CD14-positive monocyte (primary cell): Measurements from ENCODE around the gene PLCD3. TPM values are rescaled to one million over a fixed set of nuclear protein-coding genes. Genes with fewer than 3 reads are reported as not detected.
A peak's percentile ranks its signal among the peaks of the same experiment; 100 is the strongest.
"Not testable (repeated sequence)": the region's sequence is repeated elsewhere in the genome, so short reads cannot be mapped to it uniquely, and the experiment has no call there.

Source experiments
- DNase-seq, 3 donors: peaks; one replicate each; pipeline ENCODE4 v3.0.0-alpha.2; 2011 to 2022
- H2AFZ ChIP-seq: 2 replicates; pipeline ENCODE4 v1.6.0; 2012; ENCODE audit warnings: mild to moderate bottlenecking, low read depth, low read length, inconsistent platforms; ENCODE audit not compliant: insufficient read depth, poor library complexity, severe bottlenecking
- H3K27ac ChIP-seq, 2 donors: 1 replicate in 1 of 2; 2 replicates in 1 of 2; pipeline ENCODE4 v1.5.1; 2012 to 2013; ENCODE audit warnings: low read length in 2 of 2, control low read depth in 1 of 2, inconsistent platforms in 1 of 2, low read depth in 1 of 2, mild to moderate bottlenecking in 1 of 2
- H3K27me3 ChIP-seq, 2 donors: one replicate each; pipeline versions ENCODE4 v1.6.0 to v1.6.1; 2011 to 2013; ENCODE audit warnings: low read length in 2 of 2; ENCODE audit not compliant: control insufficient read depth in 2 of 2, insufficient read depth in 2 of 2
- H3K36me3 ChIP-seq, 2 donors: replicated peaks in 1 of 2; 1 replicate in 1 of 2; 2 replicates in 1 of 2; pipeline versions ENCODE4 v1.5.1 to v1.6.1; 2012 to 2013; ENCODE audit warnings: low read length in 2 of 2, control low read depth in 1 of 2, inconsistent platforms in 1 of 2, mild to moderate bottlenecking in 1 of 2; ENCODE audit not compliant: insufficient read depth in 2 of 2, control insufficient read depth in 1 of 2
- H3K4me1 ChIP-seq, 2 donors: 1 replicate in 1 of 2; 2 replicates in 1 of 2; pipeline versions ENCODE4 v1.5.1 to v1.6.1; 2012 to 2013; ENCODE audit warnings: low read length in 2 of 2, control low read depth in 1 of 2, inconsistent platforms in 1 of 2, mild to moderate bottlenecking in 1 of 2, moderate library complexity in 1 of 2; ENCODE audit not compliant: insufficient read depth in 2 of 2, control insufficient read depth in 1 of 2
- H3K4me2 ChIP-seq: replicated peaks from 2 replicates; pipeline ENCODE3; 2012; ENCODE audit warnings: low read length, moderate library complexity, mild to moderate bottlenecking; ENCODE audit not compliant: poor library complexity, severe bottlenecking; ENCODE audit errors: extremely low read depth
- H3K4me3 ChIP-seq, 3 experiments: fragments of 200-600 bp in 1 of 3; sonication (generic) in 1 of 3; replicated peaks in 1 of 3; 1 replicate in 2 of 3; 2 replicates in 1 of 3; pipeline ENCODE4 v1.5.1; 2011 to 2013; ENCODE audit warnings: low read length in 3 of 3, mild to moderate bottlenecking in 3 of 3, control low read depth in 2 of 3, low read depth in 2 of 3, inconsistent platforms in 1 of 3, moderate library complexity in 1 of 3
- H3K79me2 ChIP-seq: 2 replicates; pipeline ENCODE4 v1.6.0; 2012; ENCODE audit warnings: mild to moderate bottlenecking, control low read depth, inconsistent platforms, low read length, moderate library complexity; ENCODE audit not compliant: insufficient read depth
- H3K9ac ChIP-seq: 2 replicates; pipeline ENCODE4 v1.6.0; 2017; ENCODE audit warnings: low read length, mild to moderate bottlenecking; ENCODE audit not compliant: insufficient read depth, poor library complexity, severe bottlenecking
- H3K9me3 ChIP-seq, 2 donors: replicated peaks in 1 of 2; 1 replicate in 1 of 2; 2 replicates in 1 of 2; pipeline versions ENCODE4 v1.5.1 to v1.6.1; 2012 to 2013; ENCODE audit warnings: low read length in 2 of 2, control low read depth in 1 of 2; ENCODE audit not compliant: control insufficient read depth in 1 of 2, insufficient read depth in 1 of 2
- H4K20me1 ChIP-seq: 2 replicates; pipeline ENCODE4 v1.6.0; 2012; ENCODE audit warnings: mild to moderate bottlenecking, low read length, control low read depth, moderate library complexity; ENCODE audit not compliant: insufficient read depth
- H3K27ac Mint-ChIP-seq, 7 donors: one replicate each; pipeline ENCODE4 v1.8.0; 2020; ENCODE audit warnings: mild to moderate bottlenecking in 7 of 7, mixed read lengths in 7 of 7, moderate library complexity in 6 of 7, inconsistent platforms in 2 of 7
- H3K27me3 Mint-ChIP-seq, 3 donors: one replicate each; pipeline ENCODE4 v1.8.0; 2021 to 2022; ENCODE audit warnings: low read depth in 3 of 3, mild to moderate bottlenecking in 3 of 3, mixed read lengths in 3 of 3, moderate library complexity in 3 of 3, inconsistent platforms in 1 of 3
- H3K36me3 Mint-ChIP-seq, 2 donors: one replicate each; pipeline ENCODE4 v1.8.0; 2020; ENCODE audit warnings: mixed read lengths in 2 of 2, inconsistent platforms in 1 of 2, mild to moderate bottlenecking in 1 of 2
- H3K4me1 Mint-ChIP-seq: one replicate; pipeline ENCODE4 v1.8.0; 2020; ENCODE audit warnings: mild to moderate bottlenecking, mixed read lengths
- H3K4me3 Mint-ChIP-seq, 2 donors: one replicate each; pipeline ENCODE4 v1.8.0; 2020; ENCODE audit warnings: mild to moderate bottlenecking in 2 of 2, mixed read lengths in 2 of 2, moderate library complexity in 1 of 2
- H3K9me3 Mint-ChIP-seq, 7 donors: one replicate each; pipeline ENCODE4 v1.8.0; 2020 to 2022; ENCODE audit warnings: mixed read lengths in 7 of 7, mild to moderate bottlenecking in 6 of 7, moderate library complexity in 6 of 7, inconsistent platforms in 2 of 7
- WGBS: methylation state at CpG from one replicate; pipeline ENCODE4 v1.1.5; 2013; ENCODE audit warnings: missing lambda C conversion rate; ENCODE audit not compliant: insufficient coverage; 5-methylcytosine and 5-hydroxymethylcytosine counted together
- intact Hi-C, 2 donors: fragments of 100-400 bp; cut with micrococcal nuclease; formaldehyde crosslinking; loops; one replicate each; pipeline versions ENCODE4 v1.15.0 to v1.15.1; 2023
- polyA plus RNA-seq, 3 donors: library from polyadenylated mRNA; depleted of rRNA in 1 of 3; unstranded in 2 of 3; stranded (reverse) in 1 of 3; fragments of 300-500 nt in 2 of 3; fragments of >200 nt in 1 of 3; fragmentation: Illumina TruSeq in 2 of 3; gene quantifications; 1 replicate in 2 of 3; 2 replicates in 1 of 3; pipeline ENCODE4 v1.2.3, GENCODE V29; 2012 to 2021
- TF ChIP-seq, protein P1 (sequence below): fragments of 200-600 bp; IDR thresholded peaks from one replicate; pipeline ENCODE4 v1.8.0; 2022; ENCODE audit warnings: antibody characterized with exemption, mild to moderate bottlenecking

The PLCD3 gene
- polyA plus RNA-seq, 3 donors = 0.97 to 25.8 (median 2.5) TPM

DNA sequence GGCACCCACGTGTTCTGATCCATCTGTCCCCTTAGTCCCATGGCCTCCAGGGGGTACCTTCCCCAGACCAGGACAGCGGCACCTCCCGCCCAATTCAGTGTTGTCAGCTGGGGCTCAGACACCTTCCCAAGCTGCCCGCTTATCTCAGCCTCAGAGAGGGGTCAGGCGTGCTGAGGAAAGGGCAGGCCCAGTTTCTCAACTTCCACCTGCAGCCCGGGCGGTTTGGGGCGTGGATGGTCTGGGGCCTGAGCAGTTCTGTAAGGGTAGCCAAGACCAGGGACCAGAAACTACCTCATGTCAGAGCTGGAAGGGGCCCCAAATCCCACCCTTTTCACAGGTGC is 5.1 kb downstream of the PLCD3 start:
- Histone ChIP-seq H3K27ac (no peak overlapping the region), H3K4me3 (no peak overlapping the region), H3K36me3 (no peaks in the 10 kb centered on the region), H3K9ac (no peak overlapping the region), H3K9me3 (no peaks in the 10 kb centered on the region), H3K27me3 (peaks cover 0 to 8% of the 10 kb centered on the region in 2 donors), H4K20me1 (no peaks in the 10 kb centered on the region), H3K4me2 (no peak overlapping the region), H2AFZ (no peak overlapping the region), H3K4me1 (peaks cover 23 to 41% of the 10 kb centered on the region in 2 donors), H3K79me2 (no peaks in the 10 kb centered on the region)
- TF ChIP-seq, protein P1, sequence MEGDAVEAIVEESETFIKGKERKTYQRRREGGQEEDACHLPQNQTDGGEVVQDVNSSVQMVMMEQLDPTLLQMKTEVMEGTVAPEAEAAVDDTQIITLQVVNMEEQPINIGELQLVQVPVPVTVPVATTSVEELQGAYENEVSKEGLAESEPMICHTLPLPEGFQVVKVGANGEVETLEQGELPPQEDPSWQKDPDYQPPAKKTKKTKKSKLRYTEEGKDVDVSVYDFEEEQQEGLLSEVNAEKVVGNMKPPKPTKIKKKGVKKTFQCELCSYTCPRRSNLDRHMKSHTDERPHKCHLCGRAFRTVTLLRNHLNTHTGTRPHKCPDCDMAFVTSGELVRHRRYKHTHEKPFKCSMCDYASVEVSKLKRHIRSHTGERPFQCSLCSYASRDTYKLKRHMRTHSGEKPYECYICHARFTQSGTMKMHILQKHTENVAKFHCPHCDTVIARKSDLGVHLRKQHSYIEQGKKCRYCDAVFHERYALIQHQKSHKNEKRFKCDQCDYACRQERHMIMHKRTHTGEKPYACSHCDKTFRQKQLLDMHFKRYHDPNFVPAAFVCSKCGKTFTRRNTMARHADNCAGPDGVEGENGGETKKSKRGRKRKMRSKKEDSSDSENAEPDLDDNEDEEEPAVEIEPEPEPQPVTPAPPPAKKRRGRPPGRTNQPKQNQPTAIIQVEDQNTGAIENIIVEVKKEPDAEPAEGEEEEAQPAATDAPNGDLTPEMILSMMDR = no peak
- WGBS = 83% methylated on average over 5 of the region's 8 CpGs
- no peaks in the 10 kb centered on the region for H3K36me3 Mint-ChIP-seq
- no peak overlapping the region for H3K4me3 Mint-ChIP-seq
- peaks cover 7 to 14% (median 12%) of the 10 kb centered on the region in 3 donors for H3K27me3 Mint-ChIP-seq
- H3K9me3 Mint-ChIP-seq = no peaks in the 10 kb centered on the region
- no peak for DNase-seq
- intact Hi-C loops = no loop called here
- H3K4me1 Mint-ChIP-seq = peaks cover 35% of the 10 kb centered on the region
- peak overlapping the region in 1 of 7 donors; percentile 6 for H3K27ac Mint-ChIP-seq

DNA sequence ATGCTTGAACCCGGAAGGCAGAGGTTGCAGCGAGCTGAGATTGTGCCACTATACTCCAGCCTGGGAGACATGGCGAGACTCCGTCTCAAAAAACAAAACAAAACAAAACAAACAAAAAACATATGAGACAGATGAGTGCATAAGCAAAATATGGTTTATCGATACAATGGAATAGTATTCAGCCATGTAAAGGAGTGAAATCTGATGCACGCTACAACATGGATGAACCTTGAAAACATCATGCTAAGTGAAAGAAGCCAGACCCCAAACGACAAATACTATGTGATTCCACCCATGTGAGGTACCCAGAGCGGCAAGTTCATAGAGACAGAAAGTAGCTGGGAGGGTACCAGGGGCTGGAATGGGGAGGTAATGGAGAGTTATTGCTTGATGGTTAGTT is 6.8 kb downstream of the PLCD3 start:
- peaks cover 0 to 2% of the 10 kb centered on the region in 2 donors for H3K36me3 Mint-ChIP-seq
- Histone ChIP-seq H3K4me3 (no peak overlapping the region), H3K27me3 (peaks cover 0 to 15% of the 10 kb centered on the region in 2 donors), H3K36me3 (no peaks in the 10 kb centered on the region), H3K9ac (no peak overlapping the region), H2AFZ (no peak overlapping the region), H3K4me1 (peaks cover 17 to 38% of the 10 kb centered on the region in 2 donors), H3K79me2 (no peaks in the 10 kb centered on the region), H3K4me2 (no peak overlapping the region), H3K9me3 (no peaks in the 10 kb centered on the region), H3K27ac (no peak overlapping the region), H4K20me1 (no peaks in the 10 kb centered on the region)
- intact Hi-C loops = no loop called here
- H3K4me3 Mint-ChIP-seq = no peak overlapping the region
- peaks cover 0 to 5% (median 0%) of the 10 kb centered on the region in 7 donors for H3K9me3 Mint-ChIP-seq
- DNase-seq = no peak
- WGBS = 100% methylated on average over 2 of the region's 8 CpGs
- TF ChIP-seq, protein P1 = no peak
- H3K4me1 Mint-ChIP-seq = peaks cover 33% of the 10 kb centered on the region
- peaks cover 10 to 17% (median 14%) of the 10 kb centered on the region in 3 donors for H3K27me3 Mint-ChIP-seq
- peak overlapping the region in 3 of 7 donors; percentile 22 to 32 (median 31) for H3K27ac Mint-ChIP-seq

DNA sequence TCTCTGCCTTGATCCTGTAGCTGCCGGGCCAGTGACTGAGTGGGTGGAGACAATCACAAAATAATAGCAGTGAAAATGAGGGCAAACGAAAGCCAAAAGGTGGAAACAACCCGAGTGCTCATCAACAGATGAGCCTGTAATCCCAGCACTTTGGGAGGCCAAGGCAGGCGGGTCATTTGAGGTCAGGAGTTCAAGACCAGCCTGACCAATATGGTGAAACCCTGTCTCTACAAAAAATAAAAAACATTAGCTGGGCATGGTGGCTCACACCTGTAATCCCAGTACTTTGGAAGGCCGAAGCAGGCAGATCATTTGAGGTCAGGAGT is 7.6 kb downstream of the PLCD3 start:
- peak overlapping the region in 1 of 2 donors; percentile 28 for H3K4me3 Mint-ChIP-seq

More for the DNA sequence above, 7.6 kb downstream of the PLCD3 start:
- H3K36me3 ChIP-seq, H3K9ac ChIP-seq, H3K4me3 ChIP-seq, H3K79me2 ChIP-seq, H4K20me1 ChIP-seq, H3K9me3 Mint-ChIP-seq, H3K9me3 ChIP-seq, intact Hi-C loops, DNase-seq, H2AFZ ChIP-seq, H3K36me3 Mint-ChIP-seq: not testable (repeated sequence)
- peaks cover 0 to 21% of the 10 kb centered on the region in 2 donors for H3K27me3 ChIP-seq
- H3K4me1 ChIP-seq = peaks cover 17 to 38% of the 10 kb centered on the region in 2 donors
- H3K4me2 ChIP-seq = peak overlapping the region; percentile 40
- peak overlapping the region; percentile 57 to 87 for H3K27ac ChIP-seq
- peak overlapping the region; percentile 85 to 95 (median 92) for H3K27ac Mint-ChIP-seq
- peaks cover 9 to 23% (median 17%) of the 10 kb centered on the region in 3 donors for H3K27me3 Mint-ChIP-seq
- peaks cover 33% of the 10 kb centered on the region for H3K4me1 Mint-ChIP-seq
- WGBS = 88% methylated on average over 4 of the region's 5 CpGs
